K562 (cell line): ENCODE measurements around the gene DET1. TPM values are rescaled to one million over a fixed set of nuclear protein-coding genes. Genes with fewer than 3 reads are reported as not detected.

Experiments used
- CAMTA2 ChIP-seq: fragments of 250-450 bp; sonication (Bioruptor Pico); conservative IDR thresholded peaks from 2 replicates; pipeline ENCODE4 v1.5.1; 2022
- CBFB ChIP-seq: sonication (generic); formaldehyde crosslinking; IDR thresholded peaks from 2 replicates; pipeline ENCODE4 v1.4.0; 2020; ENCODE audit warnings: mild to moderate bottlenecking, missing genetic modification reagents
- GTF2E2 ChIP-seq: fragments of 200-800 bp; sonication (Bioruptor generic); IDR thresholded peaks from 2 replicates; pipeline ENCODE4 v1.6.1; 2016; ENCODE audit warnings: missing genetic modification characterization, missing compliant biosample characterization
- KLF10 ChIP-seq: fragments of 250-450 bp; sonication (Bioruptor Pico); IDR thresholded peaks from 2 replicates; pipeline ENCODE4 v1.6.1; 2021; ENCODE audit warnings: matching md5 sums
- MCM5 ChIP-seq: fragments of 450-650 bp; IDR thresholded peaks from 2 replicates; pipeline ENCODE4 v1.6.1; 2016; ENCODE audit warnings: low read depth
- MNT ChIP-seq, 2 experiments: fragments of 450-650 bp; conservative IDR thresholded peaks; 2 replicates each; pipeline ENCODE4 v1.6.1; 2017; ENCODE audit warnings: mild to moderate bottlenecking in 2 of 2, moderate library complexity in 2 of 2
- NR2C1 ChIP-seq, 2 experiments: fragments of 450-650 bp; IDR thresholded peaks; 2 replicates each; pipeline ENCODE4 v1.6.1; 2017; ENCODE audit warnings: mild to moderate bottlenecking in 2 of 2, antibody characterized with exemption in 1 of 2, inconsistent platforms in 1 of 2, missing compliant biosample characterization in 1 of 2, missing genetic modification characterization in 1 of 2
- RB1 ChIP-seq: fragments of 450-650 bp; IDR thresholded peaks from 2 replicates; pipeline ENCODE4 v1.6.1; 2017; ENCODE audit warnings: low read depth, mild to moderate bottlenecking
- SIN3B ChIP-seq: fragments of 450-650 bp; IDR thresholded peaks from 2 replicates; pipeline ENCODE4 v1.6.1; 2017; ENCODE audit warnings: low read depth, mild to moderate bottlenecking, moderate library complexity
- SMAD4 ChIP-seq: fragments of 250-450 bp; sonication (Bioruptor Pico); conservative IDR thresholded peaks from 2 replicates; pipeline ENCODE4 v1.8.0; 2021; ENCODE audit warnings: inconsistent platforms, mild to moderate bottlenecking, moderate library complexity
- SPI1 ChIP-seq: IDR thresholded peaks from 2 replicates; pipeline ENCODE4 v1.6.1; 2011; ENCODE audit warnings: low read depth, low read length, control low read depth, borderline replicate concordance
- TGIF2 ChIP-seq: sonication (generic); formaldehyde crosslinking; IDR thresholded peaks from 2 replicates; pipeline ENCODE4 v1.8.1; 2022; ENCODE audit warnings: mild to moderate bottlenecking, missing genetic modification reagents, moderate library complexity
- ZBTB1 ChIP-seq: sonication (generic); formaldehyde crosslinking; IDR thresholded peaks from 2 replicates; pipeline ENCODE4 v1.8.1; 2023; ENCODE audit warnings: missing genetic modification reagents, low read depth, mild to moderate bottlenecking, borderline replicate concordance
- ZKSCAN3 ChIP-seq: fragments of 250-450 bp; sonication (Bioruptor Pico); IDR thresholded peaks from 2 replicates; pipeline ENCODE4 v1.4.0; 2020
- ZNF232 ChIP-seq: sonication (generic); formaldehyde crosslinking; IDR thresholded peaks from 2 replicates; pipeline ENCODE4 v1.8.0; 2022; ENCODE audit warnings: mild to moderate bottlenecking, missing genetic modification reagents
- ZNF41 ChIP-seq: fragments of 250-450 bp; sonication (Bioruptor Pico); conservative IDR thresholded peaks from 2 replicates; pipeline ENCODE4 v1.4.0; 2020; ENCODE audit warnings: mild to moderate bottlenecking
- polyA plus RNA-seq, 8 experiments: library from polyadenylated mRNA; depleted of rRNA in 4 of 8; stranded (reverse) in 5 of 8; unstranded in 3 of 8; fragments of >200 nt; fragmentation: Nextera tagmentation in 2 of 8; fragmentation: Illumina TruSeq in 1 of 8; extraction: Ambion mirVana in 2 of 8; extraction: Trizol in 1 of 8; gene quantifications; 2 replicates each; pipeline versions ENCODE4 v1.2.1 to v1.2.3, GENCODE V29; 2011 to 2014; ENCODE audit warnings: inconsistent platforms in 1 of 8, missing spikeins in 1 of 8
- total RNA-seq, 7 experiments: library from RNA; depleted of rRNA in 6 of 7; stranded (reverse); fragments of >200 nt in 6 of 7; fragmentation: Illumina TruSeq in 2 of 7; extraction: Trizol in 2 of 7; gene quantifications; 2 replicates each; pipeline versions ENCODE4 v1.2.1 to v1.2.3, GENCODE V29; 2011 to 2021; ENCODE audit warnings: low replicate concordance in 1 of 7
- TF ChIP-seq, protein P1 (sequence below): sonication (generic); formaldehyde crosslinking; IDR thresholded peaks from 2 replicates; pipeline ENCODE4 v1.8.1; 2023; ENCODE audit warnings: mild to moderate bottlenecking, missing genetic modification reagents
- TF ChIP-seq, protein P2 (sequence below), 2 experiments: fragments of 150-350 bp in 1 of 2; IDR thresholded peaks; 2 replicates each; pipeline ENCODE4 v1.6.1; 2012 to 2016; ENCODE audit warnings: low read depth in 2 of 2, low read length in 2 of 2, mild to moderate bottlenecking in 1 of 2, moderate library complexity in 1 of 2

The DET1 gene
- total and polyA plus RNA-seq, 9 of the 15 experiments (the other 6 are each of a cell fraction or from before 2014, with no cell fraction given): 4.2 to 8.1 (median 6.0) TPM

DNA sequence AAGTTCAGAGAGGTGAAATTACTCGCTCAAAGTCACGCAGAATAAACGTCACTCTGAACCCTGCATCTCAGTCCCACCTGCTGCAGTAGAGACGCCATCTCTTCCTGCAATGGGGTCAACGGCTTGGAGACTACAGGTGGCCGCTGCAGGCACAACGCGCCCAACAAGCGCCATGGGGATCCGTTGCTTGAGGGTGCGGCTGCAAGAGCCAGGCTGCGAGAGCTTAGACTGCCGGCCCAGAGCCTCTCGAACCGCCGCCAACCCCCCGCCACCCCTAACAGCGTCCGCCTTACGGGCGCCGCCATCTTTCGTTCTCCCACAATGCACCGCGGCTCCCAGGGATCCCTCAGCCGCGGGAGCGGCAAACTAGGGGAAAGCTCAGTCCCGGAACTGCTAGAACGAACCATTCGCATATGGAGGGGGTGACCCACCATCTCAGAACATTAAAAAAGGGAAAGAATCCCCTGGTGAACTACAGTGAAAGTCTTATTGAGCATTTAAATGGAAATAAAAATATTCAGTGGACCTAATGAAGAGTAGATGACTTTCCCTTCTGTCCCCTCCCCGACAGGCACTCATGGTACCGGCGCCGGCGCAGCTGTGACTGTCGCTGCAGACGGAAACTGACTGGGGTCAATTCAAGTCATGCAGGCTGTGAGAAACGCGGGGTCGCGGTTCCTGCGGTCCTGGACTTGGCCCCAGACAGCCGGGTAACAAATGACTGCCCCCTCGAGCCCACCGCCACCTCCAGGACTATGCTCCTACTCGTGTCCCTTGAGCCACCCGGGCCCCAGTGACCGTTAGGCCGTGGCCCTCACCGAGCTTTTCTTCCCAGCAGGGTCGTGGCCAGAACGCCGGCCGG, 79.2 kb downstream of the DET1 start, which contains the start of the genes MRPL46 and MRPS11 (continued):
- TF ChIP-seq MNT (conservative IDR thresholded peaks at IDR 0.05): peak; percentile 70 to 81
- TF ChIP-seq ZNF41 (CRISPR knock-in tag): no peak
- peak; percentile 68 for TF ChIP-seq NR2C1 (IDR thresholded peaks at IDR 0.05)
- peak; percentile 60 for TF ChIP-seq NR2C1 (tag; IDR thresholded peaks at IDR 0.05)
- TF ChIP-seq, protein P1, sequence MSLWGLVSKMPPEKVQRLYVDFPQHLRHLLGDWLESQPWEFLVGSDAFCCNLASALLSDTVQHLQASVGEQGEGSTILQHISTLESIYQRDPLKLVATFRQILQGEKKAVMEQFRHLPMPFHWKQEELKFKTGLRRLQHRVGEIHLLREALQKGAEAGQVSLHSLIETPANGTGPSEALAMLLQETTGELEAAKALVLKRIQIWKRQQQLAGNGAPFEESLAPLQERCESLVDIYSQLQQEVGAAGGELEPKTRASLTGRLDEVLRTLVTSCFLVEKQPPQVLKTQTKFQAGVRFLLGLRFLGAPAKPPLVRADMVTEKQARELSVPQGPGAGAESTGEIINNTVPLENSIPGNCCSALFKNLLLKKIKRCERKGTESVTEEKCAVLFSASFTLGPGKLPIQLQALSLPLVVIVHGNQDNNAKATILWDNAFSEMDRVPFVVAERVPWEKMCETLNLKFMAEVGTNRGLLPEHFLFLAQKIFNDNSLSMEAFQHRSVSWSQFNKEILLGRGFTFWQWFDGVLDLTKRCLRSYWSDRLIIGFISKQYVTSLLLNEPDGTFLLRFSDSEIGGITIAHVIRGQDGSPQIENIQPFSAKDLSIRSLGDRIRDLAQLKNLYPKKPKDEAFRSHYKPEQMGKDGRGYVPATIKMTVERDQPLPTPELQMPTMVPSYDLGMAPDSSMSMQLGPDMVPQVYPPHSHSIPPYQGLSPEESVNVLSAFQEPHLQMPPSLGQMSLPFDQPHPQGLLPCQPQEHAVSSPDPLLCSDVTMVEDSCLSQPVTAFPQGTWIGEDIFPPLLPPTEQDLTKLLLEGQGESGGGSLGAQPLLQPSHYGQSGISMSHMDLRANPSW (CRISPR knock-in tag): peak; percentile 36; the same call in 1 of the 2 replicates
- TF ChIP-seq GTF2E2 (tag): no peak
- TF ChIP-seq ZBTB1: 0 out of 2 replicates have a peak, but pooled peaks have one; percentile 70
- TF ChIP-seq, protein P2, sequence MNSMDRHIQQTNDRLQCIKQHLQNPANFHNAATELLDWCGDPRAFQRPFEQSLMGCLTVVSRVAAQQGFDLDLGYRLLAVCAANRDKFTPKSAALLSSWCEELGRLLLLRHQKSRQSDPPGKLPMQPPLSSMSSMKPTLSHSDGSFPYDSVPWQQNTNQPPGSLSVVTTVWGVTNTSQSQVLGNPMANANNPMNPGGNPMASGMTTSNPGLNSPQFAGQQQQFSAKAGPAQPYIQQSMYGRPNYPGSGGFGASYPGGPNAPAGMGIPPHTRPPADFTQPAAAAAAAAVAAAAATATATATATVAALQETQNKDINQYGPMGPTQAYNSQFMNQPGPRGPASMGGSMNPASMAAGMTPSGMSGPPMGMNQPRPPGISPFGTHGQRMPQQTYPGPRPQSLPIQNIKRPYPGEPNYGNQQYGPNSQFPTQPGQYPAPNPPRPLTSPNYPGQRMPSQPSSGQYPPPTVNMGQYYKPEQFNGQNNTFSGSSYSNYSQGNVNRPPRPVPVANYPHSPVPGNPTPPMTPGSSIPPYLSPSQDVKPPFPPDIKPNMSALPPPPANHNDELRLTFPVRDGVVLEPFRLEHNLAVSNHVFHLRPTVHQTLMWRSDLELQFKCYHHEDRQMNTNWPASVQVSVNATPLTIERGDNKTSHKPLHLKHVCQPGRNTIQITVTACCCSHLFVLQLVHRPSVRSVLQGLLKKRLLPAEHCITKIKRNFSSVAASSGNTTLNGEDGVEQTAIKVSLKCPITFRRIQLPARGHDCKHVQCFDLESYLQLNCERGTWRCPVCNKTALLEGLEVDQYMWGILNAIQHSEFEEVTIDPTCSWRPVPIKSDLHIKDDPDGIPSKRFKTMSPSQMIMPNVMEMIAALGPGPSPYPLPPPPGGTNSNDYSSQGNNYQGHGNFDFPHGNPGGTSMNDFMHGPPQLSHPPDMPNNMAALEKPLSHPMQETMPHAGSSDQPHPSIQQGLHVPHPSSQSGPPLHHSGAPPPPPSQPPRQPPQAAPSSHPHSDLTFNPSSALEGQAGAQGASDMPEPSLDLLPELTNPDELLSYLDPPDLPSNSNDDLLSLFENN (IDR thresholded peaks at IDR 0.05; ENCODE audit: low read depth in 2 of 2, low read length in 2 of 2): no peak
- TF ChIP-seq CAMTA2 (CRISPR knock-in tag): no peak
- TF ChIP-seq ZNF232 (CRISPR knock-in tag): 0 out of 2 replicates have a peak, but pooled peaks have one; percentile 23
- TF ChIP-seq SMAD4 (CRISPR knock-in tag): no peak; the same call in 1 of the 2 replicates
- TF ChIP-seq ZKSCAN3 (CRISPR knock-in tag): no peak
- TF ChIP-seq MCM5: no peak
- TF ChIP-seq CBFB (CRISPR knock-in tag): peak; percentile 52
- TF ChIP-seq RB1: peak; percentile 46; the same call in 1 of the 2 replicates
- no peak for TF ChIP-seq KLF10 (CRISPR knock-in tag)
- peak; percentile 98 for TF ChIP-seq SIN3B
- TF ChIP-seq SPI1: no peak
- peak; percentile 60; the same call in 1 of the 2 replicates for TF ChIP-seq TGIF2 (CRISPR knock-in tag)
